T-cell (primary cell): Measurements from ENCODE around the gene KCNMA1. TPM values are rescaled to one million over a fixed set of nuclear protein-coding genes. Genes with fewer than 3 reads are reported as not detected.

Experiments
- ATAC-seq, 4 experiments: fragments of 200-7000 bp in 3 of 4; fragments of 150-1000 bp in 1 of 4; cut with Tn5 transposase; replicated peaks in 1 of 4; 1 replicate in 3 of 4; 2 replicates in 1 of 4; pipeline ENCODE4 v1.10.0; 2021; ENCODE audit warnings: moderate library complexity in 3 of 4, mild to moderate bottlenecking in 2 of 4, moderate number of reproducible peaks in 1 of 4
- CTCF ChIA-PET, 2 donors: fragments of 300-600 bp; sonication (Branson Sonifier 250); formaldehyde crosslinking; loops; one replicate each; lab custom pipeline; 2022; ENCODE audit warnings: antibody characterized with exemption in 2 of 2; lab: Charles Lee
- POLR2A ChIA-PET, 2 donors: fragments of 300-600 bp; sonication (Branson Sonifier 250); formaldehyde crosslinking; loops; one replicate each; lab custom pipeline; 2022; ENCODE audit warnings: antibody characterized with exemption in 2 of 2; lab: Charles Lee
- DNase-seq, 35 experiments: peaks; one replicate each; pipeline versions ENCODE4 v3.0.0 to v3.0.0-alpha.2; 2013 to 2023
- H3K27ac ChIP-seq: one replicate; pipeline ENCODE4 v1.5.1; 2013; ENCODE audit warnings: low read length
- H3K27me3 ChIP-seq, 2 experiments: replicated peaks in 1 of 2; 1 replicate in 1 of 2; 2 replicates in 1 of 2; pipeline versions ENCODE4 v1.6.1 to v1.7.0; 2013; ENCODE audit warnings: low read length in 1 of 2, mixed read lengths in 1 of 2; ENCODE audit not compliant: control insufficient read depth in 2 of 2, insufficient read depth in 2 of 2; ENCODE audit errors: extremely low read depth in 1 of 2
- H3K36me3 ChIP-seq, 2 donors: 1 replicate in 1 of 2; 2 replicates in 1 of 2; pipeline versions ENCODE4 v1.6.1 to v1.7.0; 2013; ENCODE audit warnings: low read length in 1 of 2; ENCODE audit not compliant: control insufficient read depth in 2 of 2, insufficient read depth in 1 of 2; ENCODE audit errors: extremely low read depth in 1 of 2
- H3K4me1 ChIP-seq, 2 experiments: 1 replicate in 1 of 2; 2 replicates in 1 of 2; pipeline versions ENCODE4 v1.6.1 to v1.7.0; 2013; ENCODE audit warnings: low read length in 2 of 2, mixed read lengths in 1 of 2; ENCODE audit not compliant: insufficient read depth in 2 of 2, control insufficient read depth in 1 of 2; ENCODE audit errors: extremely low read depth in 1 of 2
- H3K4me3 ChIP-seq, 2 donors: 1 replicate in 1 of 2; 2 replicates in 1 of 2; pipeline versions ENCODE4 v1.5.1 to v1.7.0; 2013; ENCODE audit warnings: mild to moderate bottlenecking in 2 of 2, low read length in 1 of 2, moderate library complexity in 1 of 2; ENCODE audit not compliant: control insufficient read depth in 1 of 2; ENCODE audit errors: extremely low read depth in 1 of 2
- H3K9me3 ChIP-seq: 2 replicates; pipeline ENCODE4 v1.7.0; 2013
- H3K27ac Mint-ChIP-seq, 2 donors: one replicate each; pipeline ENCODE4 v1.8.0; 2020 to 2021; ENCODE audit warnings: mild to moderate bottlenecking in 2 of 2, mixed read lengths in 2 of 2
- H3K27me3 Mint-ChIP-seq, 2 donors: one replicate each; pipeline ENCODE4 v1.8.0; 2021 to 2022; ENCODE audit warnings: mixed read lengths in 2 of 2
- H3K36me3 Mint-ChIP-seq: one replicate; pipeline ENCODE4 v1.8.0; 2021; ENCODE audit warnings: mixed read lengths
- H3K4me1 Mint-ChIP-seq, 3 donors: one replicate each; pipeline ENCODE4 v1.8.0; 2020 to 2022; ENCODE audit warnings: mixed read lengths in 3 of 3, mild to moderate bottlenecking in 1 of 3
- H3K4me3 Mint-ChIP-seq, 3 donors: one replicate each; pipeline ENCODE4 v1.8.0; 2020 to 2022; ENCODE audit warnings: mild to moderate bottlenecking in 3 of 3, mixed read lengths in 3 of 3, moderate library complexity in 3 of 3
- H3K9me3 Mint-ChIP-seq, 3 donors: one replicate each; pipeline ENCODE4 v1.8.0; 2020 to 2022; ENCODE audit warnings: mixed read lengths in 3 of 3
- WGBS: methylation state at CpG from one replicate; pipeline ENCODE4 v1.1.5; 2013; ENCODE audit warnings: missing lambda C conversion rate; ENCODE audit not compliant: insufficient coverage; 5-methylcytosine and 5-hydroxymethylcytosine counted together
- total RNA-seq, 35 experiments: library from RNA in 6 of 35; stranded (reverse) in 6 of 35; fragments of 120-200 nt in 1 of 35; gene quantifications; one replicate each; pipeline versions ENCODE4 v1.2.1 to v1.2.4 and lab custom pipeline; 2013 to 2026

KCNMA1 gene
- total RNA-seq, 5 donors from 2014 or later (not counting 1 experiment from before 2014, with no cell fraction given): 0.14 to 1.6 (median 0.60) TPM

DNA sequence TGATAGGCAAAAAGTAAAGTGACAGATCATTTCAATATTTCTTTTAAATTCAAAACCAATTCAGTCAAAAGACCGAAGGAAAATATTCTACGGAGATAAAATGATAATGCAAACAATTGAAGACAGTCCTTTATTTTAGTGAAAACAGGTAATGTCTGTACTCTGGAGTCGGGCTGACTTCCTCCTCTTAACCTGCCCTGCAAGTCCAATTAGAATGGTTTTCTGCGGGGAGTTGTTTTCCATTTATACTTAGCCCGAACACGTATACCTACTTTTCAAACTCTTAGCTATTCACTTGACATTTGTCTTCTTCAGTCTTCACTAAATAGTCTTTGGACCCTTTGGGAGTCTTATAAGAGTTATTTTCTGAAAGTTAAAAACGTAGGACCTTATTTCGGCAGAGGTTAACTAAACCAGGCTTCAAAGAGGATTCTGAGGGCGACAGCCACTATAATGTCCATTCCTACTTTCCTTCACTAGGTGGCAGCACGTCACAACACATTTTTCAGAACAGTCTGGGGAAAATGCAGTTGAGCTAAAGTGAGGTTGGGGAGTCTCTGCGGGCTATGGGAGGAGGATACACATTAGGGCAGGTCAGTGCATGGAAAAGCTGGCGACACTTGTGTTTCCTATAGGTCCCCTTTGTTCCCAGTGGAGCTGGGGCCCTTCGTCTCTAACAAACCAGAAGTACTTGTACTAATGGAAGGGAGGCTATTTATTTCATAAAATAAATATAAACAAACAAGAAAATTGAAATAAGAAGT is 472.0 kb downstream of the KCNMA1 start:
- Histone ChIP-seq H3K9me3 (no peaks in the 10 kb centered on the region), H3K27ac (no peak overlapping the region), H3K4me1 (no peaks in the 10 kb centered on the region), H3K36me3 (no peaks in the 10 kb centered on the region), H3K27me3 (peaks cover 3% of the 10 kb centered on the region in 2 experiments), H3K4me3 (no peak overlapping the region)
- H3K4me3 Mint-ChIP-seq: peak overlapping the region in 2 of 3 donors; percentile 29 to 35
- DNase-seq (peak in 21 of 35 experiments; percentile 0 to 60 (median 15)), ATAC-seq (peak in 3 of 4 experiments; percentile 49 to 64 (median 51))
- POLR2A ChIA-PET: no interaction called here
- H3K36me3 Mint-ChIP-seq: no peaks in the 10 kb centered on the region
- no peak overlapping the region for H3K27ac Mint-ChIP-seq
- peaks cover 4 to 6% (median 5%) of the 10 kb centered on the region in 3 donors for H3K4me1 Mint-ChIP-seq
- H3K9me3 Mint-ChIP-seq: no peaks in the 10 kb centered on the region
- WGBS: 10% methylated on average over 2 of the region's 13 CpGs
- CTCF ChIA-PET: interaction anchor here (0.5 to 2.6 kb wide), 9 partner anchors 9 to 554 kb away, joined by 3 to 16 read pairs (median 7); no protein-coding TSS in a partner anchor
- peaks cover 21 to 32% of the 10 kb centered on the region in 2 donors for H3K27me3 Mint-ChIP-seq

- CTCF ChIA-PET: interaction anchor here (0.6 to 2.6 kb wide), 11 partner anchors 8 to 547 kb away, joined by 3 to 16 read pairs (median 6); no protein-coding TSS in a partner anchor
- Histone ChIP-seq H3K4me1 (no peaks in the 10 kb centered on the region), H3K27ac (no peak overlapping the region), H3K36me3 (no peaks in the 10 kb centered on the region), H3K4me3 (no peak overlapping the region), H3K27me3 (peaks cover 3% of the 10 kb centered on the region in 2 experiments), H3K9me3 (no peaks in the 10 kb centered on the region)
- Mint-ChIP-seq H3K27me3 (peaks cover 21 to 32% of the 10 kb centered on the region in 2 donors), H3K27ac (no peak overlapping the region), H3K4me3 (no peak overlapping the region), H3K4me1 (peaks cover 4 to 6% (median 5%) of the 10 kb centered on the region in 3 donors), H3K9me3 (no peaks in the 10 kb centered on the region), H3K36me3 (no peaks in the 10 kb centered on the region)
- DNase-seq (no peak), ATAC-seq (no peak)
- 43% methylated on average over 1 of the region's 5 CpGs for WGBS
- POLR2A ChIA-PET: interaction anchor here in 1 of 2 donors (0.6 kb wide), 1 partner anchor 39 kb away, joined by 4 read pairs; no protein-coding TSS in a partner anchor
Measured at GRCh38 chr10:77164616-77165311, 472.8 kb downstream of the KCNMA1 start.

GRCh38 chr10:77163670-77164348 is 473.8 kb downstream of the KCNMA1 start:
- ChIA-PET POLR2A (interaction anchor here in 1 of 2 donors (0.6 kb wide), 1 partner anchor 40 kb away, joined by 4 read pairs; no protein-coding TSS in a partner anchor), CTCF (interaction anchor here in 1 of 2 donors (0.6 to 2.6 kb wide), 8 partner anchors 9 to 1268 kb away, joined by 3 to 16 read pairs (median 4); no protein-coding TSS in a partner anchor)
- Mint-ChIP-seq H3K36me3 (no peaks in the 10 kb centered on the region), H3K27ac (no peak overlapping the region), H3K9me3 (no peaks in the 10 kb centered on the region), H3K4me1 (peaks cover 4 to 6% (median 5%) of the 10 kb centered on the region in 3 donors), H3K4me3 (no peak overlapping the region), H3K27me3 (peaks cover 21 to 32% of the 10 kb centered on the region in 2 donors)
- DNase-seq (no peak), ATAC-seq (no peak)
- Histone ChIP-seq H3K4me3 (no peak overlapping the region), H3K9me3 (no peaks in the 10 kb centered on the region), H3K4me1 (no peaks in the 10 kb centered on the region), H3K36me3 (no peaks in the 10 kb centered on the region), H3K27me3 (peaks cover 3% of the 10 kb centered on the region in 2 experiments), H3K27ac (no peak overlapping the region)
- 88% methylated on average over 2 of the region's 4 CpGs for WGBS

- H3K4me1 Mint-ChIP-seq: peaks cover 4 to 6% (median 5%) of the 10 kb centered on the region in 3 donors
- DNase-seq: no peak
- H3K27me3 Mint-ChIP-seq: peaks cover 24 to 33% of the 10 kb centered on the region in 2 donors
- no peaks in the 10 kb centered on the region for H3K36me3 Mint-ChIP-seq
- no peaks in the 10 kb centered on the region for H3K4me1 ChIP-seq
- no peak overlapping the region for H3K27ac ChIP-seq
- no peaks in the 10 kb centered on the region for H3K9me3 Mint-ChIP-seq
- H3K4me3 Mint-ChIP-seq: no peak overlapping the region
- H3K36me3 ChIP-seq: no peaks in the 10 kb centered on the region
- no peak overlapping the region for H3K4me3 ChIP-seq
- H3K27me3 ChIP-seq: peaks cover 3% of the 10 kb centered on the region in 2 experiments
- no peak overlapping the region for H3K27ac Mint-ChIP-seq
- WGBS: no CpG with 5 or more reads among the region's 4 CpGs
- ChIA-PET CTCF (no interaction called here), POLR2A (no interaction called here)
- no peaks in the 10 kb centered on the region for H3K9me3 ChIP-seq
- no peak for ATAC-seq
Measured at GRCh38 chr10:77162697-77163096, 474.9 kb downstream of the KCNMA1 start.

GRCh38 chr10:77160679-77161078 is 476.9 kb downstream of the KCNMA1 start:
- peaks cover 3% of the 10 kb centered on the region in 2 experiments for H3K27me3 ChIP-seq
- Mint-ChIP-seq H3K4me3 (no peak overlapping the region), H3K36me3 (no peaks in the 10 kb centered on the region), H3K27ac (no peak overlapping the region), H3K27me3 (peaks cover 21 to 26% of the 10 kb centered on the region in 2 donors), H3K4me1 (peaks cover 2 to 3% (median 2%) of the 10 kb centered on the region in 3 donors), H3K9me3 (no peaks in the 10 kb centered on the region)
- ATAC-seq (no peak), DNase-seq (no peak)
- H3K27ac ChIP-seq: no peak overlapping the region
- 100% methylated on average over 1 of the region's 1 CpG for WGBS
- no peaks in the 10 kb centered on the region for H3K36me3 ChIP-seq
- H3K4me3 ChIP-seq: no peak overlapping the region
- no peaks in the 10 kb centered on the region for H3K4me1 ChIP-seq
- CTCF ChIA-PET: no interaction called here
- POLR2A ChIA-PET: no interaction called here
- no peaks in the 10 kb centered on the region for H3K9me3 ChIP-seq
